HG03103 (cell line): ENCODE measurements around the gene LRRC52.

Experiments used
- ATAC-seq: cut with Tn5 transposase; IDR thresholded peaks from one replicate; pipeline ENCODE4 v1.9.1; 2021; ENCODE audit warnings: low read depth; ENCODE audit not compliant: unreplicated experiment

Gene LRRC52

GRCh38 chr1:165543532-165544438 lies at the start of gene LRRC52:
Gene LRRC52 (plus strand): TSS chr1:165544000. CDS start chr1:165544297, 297 bp downstream.
- no peak for ATAC-seq

- ATAC-seq, result no peak
Measured at GRCh38 chr1:165494949-165495857, 48.6 kb upstream of the LRRC52 start.

- ATAC-seq, result no peak
Measured at GRCh38 chr1:165495858-165496205, 48.0 kb upstream of the LRRC52 start.

GRCh38 chr1:165496501-165496900 lies 47.3 kb upstream of the LRRC52 start:
- no peak for ATAC-seq

GRCh38 chr1:165497069-165498013 lies 46.5 kb upstream of the LRRC52 start:
- ATAC-seq, result no peak

- ATAC-seq, result no peak
Measured at GRCh38 chr1:165501330-165501969, 42.4 kb upstream of the LRRC52 start.

GRCh38 chr1:165501970-165502348 lies 41.8 kb upstream of the LRRC52 start:
- ATAC-seq, result no peak

- ATAC-seq, result no peak
Measured at GRCh38 chr1:165507570-165507969, 36.2 kb upstream of the LRRC52 start.

GRCh38 chr1:165508291-165508690 lies 35.5 kb upstream of the LRRC52 start:
- no peak for ATAC-seq

- ATAC-seq, result no peak
Measured at GRCh38 chr1:165512816-165513215, 31.0 kb upstream of the LRRC52 start.

GRCh38 chr1:165516469-165516868 lies 27.3 kb upstream of the LRRC52 start:
- no peak for ATAC-seq

- ATAC-seq, result no peak
Measured at GRCh38 chr1:165520646-165521045, 23.2 kb upstream of the LRRC52 start.

- no peak for ATAC-seq
Measured at GRCh38 chr1:165524639-165525285, 19.0 kb upstream of the LRRC52 start.

- ATAC-seq, result no peak
Measured at GRCh38 chr1:165525708-165526107, 18.1 kb upstream of the LRRC52 start.

- no peak for ATAC-seq
Measured at GRCh38 chr1:165527251-165528007, 16.4 kb upstream of the LRRC52 start.

- ATAC-seq, result no peak
Measured at GRCh38 chr1:165531021-165531420, 12.8 kb upstream of the LRRC52 start.

- no peak for ATAC-seq
Measured at GRCh38 chr1:165532053-165532452, 11.7 kb upstream of the LRRC52 start.

GRCh38 chr1:165533254-165533653 lies 10.5 kb upstream of the LRRC52 start:
- ATAC-seq, result no peak

GRCh38 chr1:165536016-165536415 lies 7.8 kb upstream of the LRRC52 start:
- no peak for ATAC-seq
